B cell (primary cell): ENCODE data around the gene NR1D1. TPM values are rescaled to one million over a fixed set of nuclear protein-coding genes. Genes with fewer than 3 reads are reported as not detected.
A peak's percentile ranks its signal among the peaks of the same experiment; 100 is the strongest.

Experiments used
- ATAC-seq: fragments of 200-7000 bp; cut with Tn5 transposase; one replicate; pipeline ENCODE4 v1.10.0; 2021; ENCODE audit warnings: low read depth, mild to moderate bottlenecking, moderate number of reproducible peaks, moderate library complexity
- CTCF ChIA-PET: fragments of 350-600 bp; sonication (Branson Sonifier 250); formaldehyde crosslinking; loops from one replicate; lab custom pipeline; 2021; ENCODE audit warnings: antibody characterized with exemption, inconsistent platforms; lab: Charles Lee
- POLR2A ChIA-PET: fragments of 350-600 bp; sonication (Branson Sonifier 250); formaldehyde crosslinking; loops from one replicate; lab custom pipeline; 2021; ENCODE audit warnings: antibody characterized with exemption; lab: Charles Lee
- DNase-seq: peaks from one replicate; pipeline ENCODE4 v3.0.0; 2013
- H2AFZ ChIP-seq: 2 replicates; pipeline ENCODE4 v1.6.1; 2012; ENCODE audit warnings: mild to moderate bottlenecking, low read depth, low read length; ENCODE audit not compliant: insufficient read depth, poor library complexity, severe bottlenecking
- H3K27ac ChIP-seq, 2 donors: 1 replicate in 1 of 2; 2 replicates in 1 of 2; pipeline ENCODE4 v1.5.1; 2012 to 2013; ENCODE audit warnings: low read length in 2 of 2, mild to moderate bottlenecking in 2 of 2, moderate library complexity in 1 of 2
- H3K27me3 ChIP-seq, 4 experiments: fragments of 200-600 bp in 1 of 4; sonication (generic) in 1 of 4; replicated peaks in 1 of 4; 1 replicate in 2 of 4; 2 replicates in 2 of 4; pipeline versions ENCODE4 v1.6.1 to v1.7.0; 2013 to 2016; ENCODE audit warnings: low read length in 3 of 4, mild to moderate bottlenecking in 2 of 4, mixed read lengths in 1 of 4, moderate library complexity in 1 of 4; ENCODE audit not compliant: insufficient read depth in 4 of 4, control insufficient read depth in 3 of 4; ENCODE audit errors: control extremely low read depth in 1 of 4
- H3K36me3 ChIP-seq, 2 experiments: replicated peaks in 1 of 2; 1 replicate in 1 of 2; 2 replicates in 1 of 2; pipeline versions ENCODE4 v1.6.1 to v1.7.1; 2013; ENCODE audit warnings: low read length in 1 of 2; ENCODE audit not compliant: insufficient read depth in 2 of 2, control insufficient read depth in 1 of 2; ENCODE audit errors: control extremely low read depth in 1 of 2, extremely low read depth in 1 of 2
- H3K4me1 ChIP-seq, 2 donors: fragments of 200-600 bp in 1 of 2; sonication (generic) in 1 of 2; 1 replicate in 1 of 2; 2 replicates in 1 of 2; pipeline versions ENCODE4 v1.5.1 to v1.6.1; 2013 to 2017; ENCODE audit warnings: low read length in 2 of 2; ENCODE audit not compliant: control insufficient read depth in 2 of 2, insufficient read depth in 2 of 2
- H3K4me2 ChIP-seq: replicated peaks from 2 replicates; pipeline ENCODE3; 2012; ENCODE audit warnings: mild to moderate bottlenecking, low read depth, low read length; ENCODE audit not compliant: poor library complexity, severe bottlenecking
- H3K4me3 ChIP-seq, 5 experiments: fragments of 200-600 bp in 1 of 5; sonication (generic) in 1 of 5; 1 replicate in 3 of 5; 2 replicates in 2 of 5; pipeline versions ENCODE4 v1.5.1 to v1.7.0; 2011 to 2016; ENCODE audit warnings: low read length in 4 of 5, mild to moderate bottlenecking in 4 of 5, low read depth in 2 of 5, control low read depth in 1 of 5, moderate library complexity in 1 of 5; ENCODE audit not compliant: insufficient read depth in 1 of 5; ENCODE audit errors: control extremely low read depth in 1 of 5, extremely low read depth in 1 of 5
- H3K79me2 ChIP-seq: fragments of 200-600 bp; sonication (generic); one replicate; pipeline ENCODE4 v1.6.0; 2016; ENCODE audit warnings: low read length; ENCODE audit not compliant: control insufficient read depth, insufficient read depth
- H3K9ac ChIP-seq: fragments of 200-600 bp; sonication (generic); 2 replicates; pipeline ENCODE4 v1.6.1; 2017; ENCODE audit warnings: mild to moderate bottlenecking, low read length, moderate library complexity
- H3K9me3 ChIP-seq, 3 donors: one replicate each; pipeline versions ENCODE4 v1.6.1 to v1.7.1; 2013; ENCODE audit warnings: low read length in 2 of 3; ENCODE audit not compliant: control insufficient read depth in 2 of 3, insufficient read depth in 1 of 3; ENCODE audit errors: control extremely low read depth in 1 of 3
- H4K20me1 ChIP-seq: 2 replicates; pipeline ENCODE4 v1.6.0; 2012; ENCODE audit warnings: mild to moderate bottlenecking, low read length; ENCODE audit not compliant: insufficient read depth, control insufficient read depth, poor library complexity, severe bottlenecking
- H3K27ac Mint-ChIP-seq: one replicate; pipeline ENCODE4 v1.8.0; 2021; ENCODE audit warnings: mixed read lengths
- H3K27me3 Mint-ChIP-seq: one replicate; pipeline ENCODE4 v1.8.0; 2021; ENCODE audit warnings: mixed read lengths
- H3K4me1 Mint-ChIP-seq: one replicate; pipeline ENCODE4 v1.8.0; 2021; ENCODE audit warnings: mixed read lengths
- H3K4me3 Mint-ChIP-seq: one replicate; pipeline ENCODE4 v1.8.0; 2021; ENCODE audit warnings: mixed read lengths
- H3K9me3 Mint-ChIP-seq: one replicate; pipeline ENCODE4 v1.8.0; 2022; ENCODE audit warnings: mixed read lengths; ENCODE audit not compliant: insufficient read depth
- CTCF ChIP-seq: fragments of 200-600 bp; IDR thresholded peaks from one replicate; pipeline ENCODE4 v1.8.0; 2022; ENCODE audit warnings: antibody characterized with exemption, mild to moderate bottlenecking
- EZH2 ChIP-seq: IDR thresholded peaks from 2 replicates; pipeline ENCODE4 v1.6.1; 2012; ENCODE audit warnings: borderline replicate concordance, low read depth, mild to moderate bottlenecking, moderate library complexity, low read length; ENCODE audit not compliant: insufficient read depth, poor library complexity, severe bottlenecking
- WGBS: methylation state at CpG from one replicate; pipeline ENCODE4 v1.1.5; 2013; ENCODE audit warnings: missing lambda C conversion rate; ENCODE audit not compliant: insufficient coverage; 5-methylcytosine and 5-hydroxymethylcytosine counted together
- intact Hi-C: fragments of 100-400 bp; cut with micrococcal nuclease; formaldehyde crosslinking; loops from one replicate; pipeline ENCODE4 v1.10.0; 2022
- polyA plus RNA-seq: library from polyadenylated mRNA; depleted of rRNA; stranded (reverse); fragments of >200 nt; gene quantifications from 2 replicates; pipeline ENCODE4 v1.2.3, GENCODE V29; 2012
- total RNA-seq, 2 donors: library from RNA; stranded (reverse); fragments of 120-200 nt in 1 of 2; gene quantifications; 1 replicate in 1 of 2; 2 replicates in 1 of 2; pipeline versions ENCODE4 v1.2.3 to v1.2.4, GENCODE V29; 2013 to 2022

The NR1D1 gene
- total and polyA plus RNA-seq, 2 donors (not counting 1 experiment from before 2014, with no cell fraction given): 6.7 to 7.7 TPM

GRCh38 chr17:40110026-40110845 lies 9.8 kb upstream of the NR1D1 start:
- no peak overlapping the region for H3K9ac ChIP-seq
- intact Hi-C loops: loop anchor here (5.0 kb wide), 2 partner anchors 33 to 307 kb away; partner anchors contain the start of gene TOP2A
- no peak for ATAC-seq

More at GRCh38 chr17:40110026-40110845, 9.8 kb upstream of the NR1D1 start:
- Histone ChIP-seq H3K27me3 (no peaks in the 10 kb centered on the region), H3K79me2 (no peaks in the 10 kb centered on the region), H3K4me3 (no peak overlapping the region), H3K9me3 (no peaks in the 10 kb centered on the region), H3K4me2 (no peak overlapping the region), H3K36me3 (no peaks in the 10 kb centered on the region), H3K4me1 (peaks cover 59 to 63% of the 10 kb centered on the region in 2 donors), H4K20me1 (no peaks in the 10 kb centered on the region), H2AFZ (no peak overlapping the region), H3K27ac (no peak overlapping the region)
- H3K27ac Mint-ChIP-seq: peak overlapping the region; percentile 68
- TF ChIP-seq EZH2 (no peak), CTCF (no peak)
- no peak for DNase-seq
- no peaks in the 10 kb centered on the region for H3K9me3 Mint-ChIP-seq
- peaks cover 68% of the 10 kb centered on the region for H3K4me1 Mint-ChIP-seq
- ChIA-PET CTCF (interaction anchor here (0.7 to 9.0 kb wide), 20 partner anchors 9 to 109 kb away, joined by 3 to 204 read pairs (median 30); partner anchors contain the start of genes CASC3, CSF3, MSL1 and NR1D1), POLR2A (interaction anchor here (1.5 to 3.5 kb wide), 3 partner anchors 11 to 48 kb away, joined by 5 to 31 read pairs (median 14); partner anchors contain the start of genes NR1D1 and THRA)
- H3K4me3 Mint-ChIP-seq: no peak overlapping the region
- H3K27me3 Mint-ChIP-seq: no peaks in the 10 kb centered on the region
- WGBS: 94% methylated on average over 1 of the region's 3 CpGs
